Neural progenitor cell (in vitro differentiated cells): ENCODE data around the gene FFAR1.

ENCODE experiments used
- EZH2 ChIP-seq: fragments of 200-600 bp; sonication (generic); IDR thresholded peaks from 2 replicates; pipeline ENCODE4 v1.6.1; 2017; ENCODE audit warnings: antibody characterized with exemption, mild to moderate bottlenecking, moderate library complexity
- EZH2phosphoT487 ChIP-seq: fragments of 200-600 bp; sonication (generic); IDR thresholded peaks from 2 replicates; pipeline ENCODE4 v1.6.1; 2017; ENCODE audit warnings: antibody characterized with exemption
- TF ChIP-seq, protein P1 (sequence below): fragments of 200-600 bp; sonication (generic); IDR thresholded peaks from 2 replicates; pipeline ENCODE4 v1.5.1; 2017; ENCODE audit warnings: antibody characterized with exemption, mild to moderate bottlenecking

DNA sequence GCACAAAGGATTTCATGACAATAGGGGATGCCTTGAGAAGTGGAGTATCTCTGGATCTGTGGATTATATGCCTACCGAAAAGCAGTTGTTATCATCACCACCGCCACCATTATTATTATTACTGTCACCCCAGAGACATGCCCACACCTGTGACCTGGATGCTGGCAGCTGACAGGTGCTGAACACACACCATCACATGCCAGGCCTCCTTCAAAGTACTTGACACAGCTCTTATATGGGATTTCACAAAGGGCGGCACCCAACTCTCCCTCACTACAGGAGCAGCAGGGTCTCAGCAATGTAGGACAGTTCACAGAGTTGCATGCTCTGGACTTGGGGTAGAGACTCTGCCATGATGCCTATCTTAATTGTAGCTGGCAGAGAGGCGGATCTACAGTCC is 17.6 kb downstream of the FFAR1 start:
- TF ChIP-seq EZH2phosphoT487, result no peak
- TF ChIP-seq, protein P1, sequence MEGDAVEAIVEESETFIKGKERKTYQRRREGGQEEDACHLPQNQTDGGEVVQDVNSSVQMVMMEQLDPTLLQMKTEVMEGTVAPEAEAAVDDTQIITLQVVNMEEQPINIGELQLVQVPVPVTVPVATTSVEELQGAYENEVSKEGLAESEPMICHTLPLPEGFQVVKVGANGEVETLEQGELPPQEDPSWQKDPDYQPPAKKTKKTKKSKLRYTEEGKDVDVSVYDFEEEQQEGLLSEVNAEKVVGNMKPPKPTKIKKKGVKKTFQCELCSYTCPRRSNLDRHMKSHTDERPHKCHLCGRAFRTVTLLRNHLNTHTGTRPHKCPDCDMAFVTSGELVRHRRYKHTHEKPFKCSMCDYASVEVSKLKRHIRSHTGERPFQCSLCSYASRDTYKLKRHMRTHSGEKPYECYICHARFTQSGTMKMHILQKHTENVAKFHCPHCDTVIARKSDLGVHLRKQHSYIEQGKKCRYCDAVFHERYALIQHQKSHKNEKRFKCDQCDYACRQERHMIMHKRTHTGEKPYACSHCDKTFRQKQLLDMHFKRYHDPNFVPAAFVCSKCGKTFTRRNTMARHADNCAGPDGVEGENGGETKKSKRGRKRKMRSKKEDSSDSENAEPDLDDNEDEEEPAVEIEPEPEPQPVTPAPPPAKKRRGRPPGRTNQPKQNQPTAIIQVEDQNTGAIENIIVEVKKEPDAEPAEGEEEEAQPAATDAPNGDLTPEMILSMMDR, result no peak
- TF ChIP-seq EZH2, result no peak
